Esophagus muscularis mucosa (tissue), 3 donors: ENCODE data around the gene C19orf33.

Experiments
- CTCF ChIP-seq, 3 experiments: fragments of 200-600 bp in 2 of 3; fragments of 450-650 bp in 1 of 3; sonication (generic) in 2 of 3; IDR thresholded peaks; one replicate each; pipeline ENCODE4 v1.5.1; 2017 to 2019; ENCODE audit warnings: antibody characterized with exemption in 3 of 3, mild to moderate bottlenecking in 2 of 3, moderate library complexity in 1 of 3
- POLR2A ChIP-seq: fragments of 450-650 bp; IDR thresholded peaks from one replicate; pipeline ENCODE4 v1.6.1; 2017; ENCODE audit warnings: antibody characterized with exemption, moderate library complexity, mild to moderate bottlenecking, low read depth

GRCh38 chr19:38270587-38271167 is 33.4 kb upstream of the C19orf33 start:
- TF ChIP-seq CTCF (IDR thresholded peaks at IDR 0.05) (no peak), POLR2A (no peak)
